ENCODE data around the gene FAF2.
"Not testable (repeated sequence)": the region's sequence is repeated elsewhere in the genome, so short reads cannot be mapped to it uniquely, and the experiment has no call there.

FAF2 gene, protein sequence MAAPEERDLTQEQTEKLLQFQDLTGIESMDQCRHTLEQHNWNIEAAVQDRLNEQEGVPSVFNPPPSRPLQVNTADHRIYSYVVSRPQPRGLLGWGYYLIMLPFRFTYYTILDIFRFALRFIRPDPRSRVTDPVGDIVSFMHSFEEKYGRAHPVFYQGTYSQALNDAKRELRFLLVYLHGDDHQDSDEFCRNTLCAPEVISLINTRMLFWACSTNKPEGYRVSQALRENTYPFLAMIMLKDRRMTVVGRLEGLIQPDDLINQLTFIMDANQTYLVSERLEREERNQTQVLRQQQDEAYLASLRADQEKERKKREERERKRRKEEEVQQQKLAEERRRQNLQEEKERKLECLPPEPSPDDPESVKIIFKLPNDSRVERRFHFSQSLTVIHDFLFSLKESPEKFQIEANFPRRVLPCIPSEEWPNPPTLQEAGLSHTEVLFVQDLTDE

DNA sequence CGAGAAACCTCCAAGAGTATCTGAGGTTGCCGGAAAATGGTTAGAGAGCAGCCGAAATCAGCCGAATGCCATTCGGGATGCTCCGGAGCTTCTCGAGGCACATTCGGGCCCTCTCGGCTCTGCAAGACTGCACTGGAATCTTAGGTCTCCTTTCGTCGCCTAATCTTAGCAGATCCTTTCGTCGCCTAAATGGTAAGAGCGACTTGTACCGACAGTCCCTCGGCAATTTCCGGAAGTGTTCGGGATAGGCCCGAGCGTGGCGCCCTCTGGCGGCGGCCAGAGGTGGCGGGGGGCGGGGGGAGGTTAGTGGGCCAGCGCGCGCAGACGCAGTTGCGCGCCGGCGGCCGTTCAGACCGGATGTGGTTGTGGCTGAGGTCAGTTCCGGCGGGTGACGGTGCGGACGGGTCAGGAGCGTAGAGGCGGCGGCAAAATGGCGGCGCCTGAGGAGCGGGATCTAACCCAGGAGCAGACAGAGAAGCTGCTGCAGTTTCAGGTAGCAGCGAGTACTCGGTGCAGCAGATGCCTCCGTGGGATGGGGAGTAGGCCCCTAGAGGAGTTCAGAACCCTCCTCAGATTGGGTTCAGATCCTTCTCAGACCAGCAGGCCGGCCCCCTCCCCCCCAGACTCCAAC is at the start of gene FAF2:
Gene FAF2 (plus strand): TSS at position 408 of the 631 bp plus-strand sequence. CDS start 23 bp downstream, at position 431.
- DNase-seq: peak; percentile 46

DNA sequence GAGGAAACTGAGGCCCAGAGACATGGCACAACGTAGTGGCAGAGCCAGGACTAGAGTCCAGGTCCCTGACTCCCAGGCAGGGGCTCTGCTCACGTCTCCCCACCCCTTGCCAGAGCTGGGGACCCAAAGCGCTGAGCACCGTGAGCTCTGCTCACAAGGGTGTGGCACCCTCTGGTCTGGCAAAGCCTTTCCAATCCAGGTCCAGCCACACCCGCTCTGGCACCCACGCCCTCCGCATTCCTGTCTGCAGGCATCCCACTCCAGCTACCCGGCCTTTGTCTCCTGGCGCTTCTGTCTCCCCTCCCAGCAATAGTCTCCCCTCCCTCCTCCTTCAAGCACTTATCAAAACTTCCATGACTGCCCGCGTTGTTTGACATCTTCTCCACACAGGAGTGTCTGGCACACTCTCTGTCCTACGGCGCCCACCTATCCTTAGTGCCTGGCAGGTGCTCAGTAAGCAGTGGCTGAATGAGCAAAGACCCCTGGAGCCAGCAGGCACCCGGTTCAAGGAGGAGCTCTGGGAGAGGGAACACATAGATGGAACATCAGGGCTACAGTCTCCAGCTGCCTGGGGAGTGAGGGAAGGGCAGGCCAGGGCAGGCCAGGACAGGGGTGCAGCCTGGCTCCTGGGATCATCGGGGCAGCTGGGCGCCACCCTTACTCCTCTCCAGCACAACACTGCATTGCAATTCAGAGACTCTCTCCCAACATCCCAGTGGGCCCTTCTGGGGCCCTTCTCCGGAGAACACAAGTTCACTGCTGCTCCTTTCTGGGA is 47.6 kb upstream of the FAF2 start:
- no peak for DNase-seq

DNA sequence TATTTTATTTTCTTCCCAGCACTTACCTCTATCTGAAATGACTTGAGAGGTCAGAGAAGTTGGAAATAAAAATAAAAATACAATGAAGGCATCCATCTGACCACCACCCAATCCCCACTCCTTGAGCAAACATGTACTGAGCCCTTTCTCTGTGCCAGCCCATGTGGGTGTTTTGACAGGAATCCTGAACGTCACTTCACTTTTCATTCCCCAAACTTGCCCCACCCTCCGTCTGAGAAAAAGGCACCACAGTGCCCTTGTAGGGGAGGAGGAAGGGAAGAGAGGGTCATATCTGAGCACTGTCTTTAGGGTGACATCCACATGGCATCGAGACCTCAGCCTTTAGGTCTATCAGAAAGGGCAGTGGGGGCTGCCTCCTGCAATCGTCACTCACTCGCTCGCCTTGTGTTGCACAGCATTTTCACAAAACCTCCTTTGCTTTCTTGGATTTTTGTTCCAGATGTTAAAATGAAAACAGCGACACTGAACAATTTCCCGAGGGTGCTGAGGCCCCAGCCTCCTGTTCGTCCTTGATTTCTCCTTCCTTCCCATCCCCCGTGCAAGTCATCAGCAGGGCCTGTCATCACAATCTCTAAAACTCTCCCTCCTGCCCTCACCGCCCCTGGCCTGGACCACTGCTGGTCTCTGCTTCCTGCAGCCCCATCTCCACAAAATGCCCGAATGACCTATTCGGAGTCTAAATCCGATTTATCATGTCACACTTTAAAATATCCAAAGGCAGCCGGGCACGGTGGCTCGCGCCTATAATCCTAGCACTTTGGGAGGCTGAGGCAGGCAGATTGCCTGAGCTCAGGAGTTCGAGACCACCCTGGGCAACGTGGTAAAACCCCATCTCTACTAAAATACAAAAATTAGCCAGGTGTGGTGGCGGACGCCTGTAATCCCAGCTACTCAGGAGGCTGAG is 46.6 kb upstream of the FAF2 start:
- DNase-seq: no peak

DNA sequence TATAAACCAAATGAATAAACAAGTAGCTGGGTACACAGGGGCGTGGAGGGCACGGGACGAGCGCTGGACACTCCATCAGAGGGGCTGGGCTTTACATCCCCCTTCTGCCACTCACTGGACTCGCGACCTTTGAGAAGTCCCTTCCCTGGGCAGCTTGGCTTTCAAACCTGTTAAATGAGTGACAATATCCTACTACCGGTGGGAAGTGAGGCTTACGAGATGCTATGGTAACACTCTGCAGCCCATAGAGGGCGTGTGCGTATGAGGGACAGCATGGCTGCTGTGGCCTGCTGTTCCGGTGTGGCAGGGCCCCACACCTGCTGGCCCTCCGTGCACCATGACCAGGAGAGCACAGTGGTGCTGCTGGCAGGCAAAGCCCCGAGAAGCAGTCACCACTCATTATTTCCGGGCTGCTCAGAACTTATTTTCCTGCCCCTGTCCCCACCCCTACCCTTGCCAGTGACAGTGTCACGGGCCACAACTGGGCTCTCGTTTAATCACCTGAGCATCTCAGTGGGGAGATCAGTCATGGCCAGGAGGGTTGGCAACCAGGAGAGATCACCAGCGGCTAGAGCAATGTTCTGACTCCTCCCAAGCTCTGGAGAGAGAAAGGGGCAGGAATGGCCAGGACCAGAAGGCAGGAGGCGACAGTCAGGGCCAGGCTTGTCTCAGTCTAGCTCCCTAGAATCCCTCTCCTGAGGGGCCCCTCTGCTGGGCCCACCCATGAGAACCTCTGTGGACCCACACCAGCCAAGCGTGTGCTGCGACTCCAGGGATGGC is 42.3 kb upstream of the FAF2 start:
- DNase-seq: no peak

DNA sequence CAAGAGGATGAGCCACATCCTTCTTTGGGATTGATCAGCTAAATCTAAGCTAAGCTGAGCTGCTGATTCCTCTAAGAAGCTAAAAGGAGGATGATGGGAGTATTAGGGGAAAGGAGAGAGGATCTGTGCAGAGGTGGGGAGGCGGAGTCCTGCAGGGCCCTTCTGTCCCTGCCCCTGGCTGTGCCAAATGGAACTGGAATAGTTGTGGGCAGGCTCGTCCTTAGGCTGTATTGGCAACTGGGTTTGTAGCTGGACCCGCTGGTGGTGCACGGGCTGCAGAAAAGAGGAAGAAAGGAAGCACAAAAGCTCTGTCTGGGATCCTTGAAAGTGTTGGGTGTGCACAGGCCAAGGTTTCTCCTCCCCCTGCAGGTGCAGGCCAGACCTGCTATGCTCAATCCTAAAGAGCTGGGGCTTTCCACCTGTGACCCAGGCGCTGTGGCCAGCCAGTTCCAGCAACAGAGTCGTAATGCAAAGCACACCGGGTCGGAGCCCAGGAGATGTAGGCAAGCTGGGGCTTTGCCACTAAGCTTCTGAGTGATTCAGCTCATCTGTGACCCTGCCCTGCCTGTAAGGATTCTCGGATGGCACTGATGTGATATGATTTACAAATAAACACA is 41.6 kb upstream of the FAF2 start:
- DNase-seq: no peak

DNA sequence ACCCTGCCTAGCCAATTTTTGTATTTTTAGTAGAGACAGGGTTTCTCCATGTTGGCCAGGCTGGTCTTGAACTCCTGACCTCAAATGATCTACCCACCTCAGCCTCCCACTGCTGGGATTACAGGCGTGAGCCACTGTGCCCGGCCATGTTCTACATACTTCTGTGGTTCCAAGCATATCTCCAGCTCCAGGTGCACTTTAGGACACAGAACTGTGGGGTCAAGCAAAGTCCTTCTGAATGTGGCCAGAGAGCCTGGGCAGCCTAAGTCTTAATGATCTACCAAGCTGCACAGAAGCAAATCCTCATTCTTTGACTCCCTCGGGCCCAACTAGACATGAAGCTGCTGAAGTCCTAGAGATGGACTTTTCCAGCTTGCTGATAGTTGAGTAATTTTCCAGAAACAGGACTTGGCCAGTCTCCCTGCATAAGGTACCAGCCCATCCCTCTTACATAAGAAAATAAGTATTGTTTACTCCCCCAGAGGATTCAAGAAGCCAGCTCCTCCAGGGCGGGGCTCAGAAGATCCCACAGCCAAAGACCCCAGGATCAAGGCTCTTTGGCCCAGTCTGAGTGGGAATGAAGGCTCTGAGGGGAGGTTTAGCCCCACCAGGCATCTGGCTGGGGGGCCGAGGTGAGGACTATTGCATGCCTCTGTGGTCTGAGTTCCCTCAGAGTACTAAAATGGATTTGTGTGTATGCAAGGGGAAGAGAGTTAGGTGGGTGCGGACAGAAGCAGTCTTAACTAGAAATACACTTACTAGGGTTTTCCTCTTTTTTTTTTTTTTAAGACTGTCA is 40.5 kb upstream of the FAF2 start:
- no peak for DNase-seq

DNA sequence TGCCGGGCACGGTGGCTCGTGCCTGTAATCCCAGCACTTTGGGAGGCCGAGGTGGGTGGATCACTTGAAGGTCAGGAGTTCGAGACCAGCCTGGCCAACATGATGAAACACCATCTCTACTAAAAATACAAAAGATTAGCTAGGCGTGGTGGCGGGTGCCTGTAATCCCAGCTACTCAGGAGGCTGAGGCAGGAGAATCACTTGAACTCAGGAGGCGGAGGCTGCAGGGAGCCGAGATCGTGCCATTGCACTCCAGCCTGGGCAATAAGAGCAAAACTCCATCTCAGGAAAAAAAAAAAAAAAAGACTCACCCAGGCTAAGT is 40.0 kb upstream of the FAF2 start:
- DNase-seq: not testable (repeated sequence)

DNA sequence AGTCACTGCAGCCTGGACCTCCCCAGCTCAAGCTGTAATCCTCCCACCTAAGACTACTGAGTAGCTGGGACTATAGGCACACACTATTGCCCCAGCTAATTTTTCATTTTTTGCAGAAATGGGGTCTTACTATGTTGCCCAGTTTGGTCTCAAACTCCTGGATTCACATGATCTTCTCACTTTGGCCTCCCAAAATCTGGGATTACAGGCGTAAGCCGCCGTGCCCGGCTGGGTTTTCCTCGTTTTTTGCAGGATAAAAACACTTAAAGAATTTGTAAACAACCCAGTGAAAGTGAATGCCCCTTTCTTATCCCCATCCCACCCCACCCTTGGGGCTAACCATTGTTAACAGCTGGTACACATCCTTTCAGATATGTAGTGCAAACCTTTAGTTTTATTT is 39.6 kb upstream of the FAF2 start:
- no peak for DNase-seq

DNA sequence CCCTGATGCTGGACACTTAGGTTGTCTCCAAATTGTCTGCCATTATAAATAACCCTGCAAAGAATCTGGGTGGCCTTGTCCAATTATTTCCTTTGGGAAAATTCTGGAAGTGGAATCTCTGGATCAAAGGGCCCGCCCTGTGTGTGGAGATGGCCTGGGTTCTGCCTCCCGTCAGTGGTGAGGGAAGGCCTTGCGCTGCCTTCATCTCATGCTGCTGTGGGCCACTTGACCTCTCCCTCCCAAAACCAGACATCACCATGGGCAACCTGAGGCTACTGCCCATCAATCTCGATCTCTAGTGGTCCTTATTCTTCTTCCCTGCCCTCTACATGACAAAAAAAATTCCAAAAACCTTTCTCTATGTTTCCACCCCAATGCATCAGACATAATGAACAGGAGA is 38.4 kb upstream of the FAF2 start:
- DNase-seq: no peak

DNA sequence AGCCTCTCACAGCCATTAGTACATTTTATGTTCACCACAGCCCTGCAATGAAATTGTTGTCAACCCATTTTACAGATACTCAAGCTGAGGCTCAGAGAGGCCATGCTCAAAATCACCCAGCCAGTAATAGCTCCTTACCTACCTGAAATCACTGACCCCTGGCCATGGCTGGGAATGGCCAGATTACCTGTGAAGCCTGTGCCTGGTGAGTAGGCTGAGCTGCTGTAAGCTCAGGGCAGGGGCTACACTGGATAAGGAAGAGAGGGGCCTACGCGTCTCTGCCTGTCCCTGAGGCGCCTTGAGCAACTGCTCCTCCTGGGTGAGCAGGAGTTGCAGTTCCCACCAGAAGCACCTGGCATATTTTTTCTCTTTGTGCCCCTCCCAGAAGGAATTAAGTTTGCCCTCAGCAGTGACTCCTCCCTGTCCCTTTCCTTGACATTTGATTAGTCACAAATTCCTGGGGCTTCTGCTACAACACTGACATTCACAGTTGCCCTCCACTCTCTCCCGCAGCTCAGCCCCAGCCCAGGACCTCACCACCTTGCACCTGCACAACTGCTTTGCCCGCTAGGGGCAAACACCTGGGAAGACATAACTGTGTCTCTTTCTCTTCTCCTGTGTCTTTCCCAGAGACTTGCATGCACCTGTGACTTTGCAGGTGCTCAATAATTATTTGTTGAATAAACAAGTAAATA is 37.6 kb upstream of the FAF2 start:
- DNase-seq: no peak

DNA sequence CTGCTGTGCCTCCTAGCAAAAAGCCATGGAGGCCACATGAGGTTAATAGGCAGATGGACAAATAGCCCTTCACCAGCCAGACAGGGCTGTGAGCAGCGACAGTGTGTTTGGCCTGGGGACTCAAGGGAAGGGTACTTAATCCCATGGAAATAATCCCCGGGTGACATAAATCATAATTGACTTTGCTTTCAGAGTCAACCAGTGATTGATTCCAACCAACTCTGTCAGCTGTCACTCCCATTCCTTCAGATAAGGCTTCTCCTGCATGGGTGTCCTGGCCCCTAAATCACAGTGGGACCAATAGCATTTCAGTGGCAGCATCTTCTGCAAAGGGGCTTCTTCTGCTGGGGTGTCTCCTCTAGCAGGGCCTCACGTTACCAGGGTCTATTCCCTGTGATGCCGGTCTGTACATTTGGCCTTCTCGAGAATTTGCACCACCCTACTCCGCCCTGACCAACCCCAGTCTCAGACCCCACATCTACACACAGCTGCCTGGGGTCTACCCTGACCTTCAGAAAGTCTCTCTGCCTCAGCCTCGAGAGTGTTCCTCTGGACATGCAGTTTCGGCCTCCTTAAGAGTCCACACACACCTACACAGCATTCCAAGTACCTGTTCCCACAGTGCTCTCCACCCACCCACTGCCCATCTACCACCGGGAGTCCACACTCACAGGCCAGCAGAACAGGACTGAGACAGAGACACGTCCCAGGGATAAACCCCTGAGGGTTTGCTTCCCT is 35.5 kb upstream of the FAF2 start:
- no peak for DNase-seq

DNA sequence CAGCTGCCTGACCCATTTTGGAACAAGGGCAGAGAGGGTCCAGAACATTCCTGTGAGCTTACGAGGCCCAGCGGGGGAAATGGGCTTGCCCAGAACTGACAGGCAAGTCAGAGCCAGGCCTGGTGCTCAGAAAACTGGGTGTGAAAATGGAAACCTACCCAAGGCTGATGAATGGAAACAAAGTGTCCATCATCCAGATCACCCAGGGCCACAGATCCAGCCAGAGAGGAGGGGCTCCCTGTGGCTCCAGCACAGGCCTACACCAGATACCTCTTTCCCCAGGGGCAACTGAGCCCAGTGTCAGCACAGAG is 35.0 kb upstream of the FAF2 start:
- no peak for DNase-seq

DNA sequence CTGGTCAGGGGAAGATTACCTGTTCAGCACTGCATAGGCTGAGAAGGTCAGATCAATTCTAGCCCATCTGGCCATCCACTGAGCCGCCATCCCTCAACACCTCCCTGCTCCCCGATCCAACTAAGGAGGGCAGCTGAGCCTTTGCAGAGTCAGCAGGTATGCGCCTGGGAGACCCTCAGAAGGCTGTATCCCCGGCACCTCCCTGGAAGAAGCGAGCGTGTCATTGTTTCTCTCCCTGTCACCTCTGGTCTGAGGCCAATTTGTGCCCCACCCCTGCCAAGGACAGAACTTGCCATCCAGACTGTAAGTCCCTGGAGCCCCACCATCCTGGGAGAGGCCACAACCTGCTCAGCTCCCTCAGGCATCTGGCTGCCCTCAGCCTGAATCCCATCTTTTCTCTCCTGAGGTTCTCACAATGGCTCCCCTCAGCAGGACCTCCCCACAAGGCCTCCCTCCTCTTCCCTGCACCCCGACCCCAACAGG is 34.4 kb upstream of the FAF2 start:
- DNase-seq: no peak

DNA sequence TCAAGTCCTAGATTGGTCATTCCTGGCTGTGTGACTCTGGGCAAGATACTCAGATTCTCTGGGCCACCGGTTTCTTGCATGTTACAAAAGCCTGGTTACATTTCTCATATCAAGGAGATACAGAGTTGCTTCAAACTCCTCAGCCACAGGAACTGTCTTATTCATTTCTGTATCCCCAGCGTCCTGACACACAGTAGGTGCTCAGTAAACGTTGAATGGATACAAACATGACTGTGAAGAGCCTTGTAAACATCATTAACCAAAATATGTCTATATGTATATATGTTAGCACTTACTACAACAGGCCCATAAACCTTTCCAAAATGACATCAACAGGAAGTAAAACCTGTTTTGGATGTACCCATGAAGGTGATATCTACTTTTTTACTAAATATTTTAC is 33.5 kb upstream of the FAF2 start:
- no peak for DNase-seq

DNA sequence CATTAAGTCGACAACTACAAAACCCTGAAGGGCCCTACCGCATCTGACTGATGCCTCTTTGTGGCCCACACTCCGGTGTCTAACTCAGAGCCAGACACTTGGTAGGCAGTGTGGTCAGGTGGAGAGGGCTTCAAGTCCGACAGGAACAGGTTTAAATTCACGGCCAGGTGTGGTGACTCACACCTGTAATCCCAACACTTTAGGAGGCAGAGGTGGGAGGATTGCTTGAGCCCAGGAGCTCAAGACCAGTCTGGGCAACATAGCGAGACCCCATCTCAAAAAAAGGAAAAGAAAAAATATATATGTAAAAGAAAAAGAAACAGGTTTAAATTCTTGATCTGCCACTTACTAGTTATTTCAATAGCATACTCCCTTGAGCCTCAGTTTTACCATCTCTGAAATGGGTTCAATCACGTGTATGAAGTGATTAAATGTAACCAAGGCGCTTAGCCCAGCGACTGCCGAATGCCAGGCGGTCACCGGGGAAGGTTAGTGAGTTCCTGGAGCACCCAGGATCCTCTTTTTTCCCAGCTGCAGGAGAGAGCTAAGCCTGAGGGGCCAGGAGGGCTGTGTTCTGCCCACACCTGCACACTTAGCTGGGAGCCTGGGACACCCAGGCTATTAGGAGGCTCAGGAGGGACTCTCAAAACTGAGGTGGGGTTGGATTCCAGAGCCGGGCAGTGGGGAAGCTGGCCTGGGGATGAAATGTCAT is 32.8 kb upstream of the FAF2 start:
- DNase-seq: no peak

DNA sequence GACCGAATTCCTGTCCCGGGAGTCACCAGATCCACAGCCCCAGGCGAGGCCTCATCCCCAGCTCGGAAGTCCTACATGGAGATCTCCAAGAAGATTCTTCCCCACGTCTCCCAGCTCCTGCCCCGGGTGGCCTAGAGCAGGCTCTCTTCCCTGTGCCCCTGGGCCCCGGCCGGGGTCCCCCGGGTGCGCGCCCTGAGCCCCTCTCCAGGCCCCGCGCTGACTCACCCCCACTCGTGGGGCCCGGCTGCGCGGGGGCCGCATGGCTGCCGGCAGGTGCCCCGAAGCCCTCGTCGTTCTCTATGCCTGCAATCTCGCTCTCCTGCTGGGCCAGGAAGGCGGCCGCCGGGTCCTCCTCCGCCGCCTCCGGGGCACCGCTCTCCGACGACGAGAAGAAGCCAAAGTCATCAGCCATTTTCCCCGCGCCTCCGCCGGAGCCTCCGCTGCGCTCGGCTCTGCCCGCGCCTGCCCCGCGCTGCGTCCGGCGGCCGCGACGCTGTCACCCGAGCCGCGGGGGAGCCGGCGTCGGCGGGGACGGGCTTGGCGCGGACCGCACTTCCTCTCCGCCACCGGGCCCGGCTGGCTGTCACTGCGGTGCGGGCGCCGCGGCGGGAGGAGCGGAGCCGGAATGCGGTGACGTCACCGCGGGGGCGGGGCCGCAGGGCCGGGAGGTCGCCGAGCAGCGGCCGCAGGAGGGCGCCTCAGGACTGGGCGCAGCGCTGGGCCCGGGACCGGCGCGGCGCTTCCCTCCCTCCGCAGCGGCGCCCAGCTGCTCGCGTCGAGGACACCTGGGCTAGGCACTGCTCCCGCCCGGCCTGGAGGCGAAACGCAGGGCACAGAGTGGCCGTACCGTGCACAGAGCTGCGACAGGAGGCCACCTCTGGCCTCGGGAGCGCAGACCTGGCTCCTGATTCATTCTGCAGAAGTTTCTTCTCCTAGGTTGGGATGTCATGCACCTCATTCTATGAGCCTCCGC is 31.9 kb upstream of the FAF2 start, which contains the start of gene CLTB:
Gene CLTB (minus strand): TSS at position 588 of the 973 bp plus-strand sequence. CDS start 176 bp downstream, at position 412.
- no peak for DNase-seq

DNA sequence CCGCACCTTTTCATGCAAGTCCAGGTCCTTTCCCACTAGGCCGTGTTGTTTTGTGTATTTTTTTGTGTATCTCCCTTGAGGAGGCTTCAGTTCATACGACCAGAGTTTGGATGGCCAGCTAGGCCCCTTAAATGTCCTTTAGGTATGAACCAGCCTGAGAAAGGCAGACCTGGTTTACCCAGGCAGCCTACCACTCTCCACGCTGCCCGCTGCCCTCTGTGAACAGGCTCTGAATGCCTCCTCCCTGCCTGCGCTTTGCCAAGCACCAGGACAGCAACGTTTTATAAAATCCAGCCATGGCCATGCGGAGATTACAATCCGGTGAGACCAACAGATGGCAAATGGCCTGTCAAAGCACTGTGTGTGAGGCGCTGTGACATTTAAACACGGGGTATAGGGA is 31.2 kb upstream of the FAF2 start:
- DNase-seq: no peak
